ENCODE data around the gene POF1B. TPM values are rescaled to one million over a fixed set of nuclear protein-coding genes. Genes with fewer than 3 reads are reported as not detected.

Gene POF1B, protein sequence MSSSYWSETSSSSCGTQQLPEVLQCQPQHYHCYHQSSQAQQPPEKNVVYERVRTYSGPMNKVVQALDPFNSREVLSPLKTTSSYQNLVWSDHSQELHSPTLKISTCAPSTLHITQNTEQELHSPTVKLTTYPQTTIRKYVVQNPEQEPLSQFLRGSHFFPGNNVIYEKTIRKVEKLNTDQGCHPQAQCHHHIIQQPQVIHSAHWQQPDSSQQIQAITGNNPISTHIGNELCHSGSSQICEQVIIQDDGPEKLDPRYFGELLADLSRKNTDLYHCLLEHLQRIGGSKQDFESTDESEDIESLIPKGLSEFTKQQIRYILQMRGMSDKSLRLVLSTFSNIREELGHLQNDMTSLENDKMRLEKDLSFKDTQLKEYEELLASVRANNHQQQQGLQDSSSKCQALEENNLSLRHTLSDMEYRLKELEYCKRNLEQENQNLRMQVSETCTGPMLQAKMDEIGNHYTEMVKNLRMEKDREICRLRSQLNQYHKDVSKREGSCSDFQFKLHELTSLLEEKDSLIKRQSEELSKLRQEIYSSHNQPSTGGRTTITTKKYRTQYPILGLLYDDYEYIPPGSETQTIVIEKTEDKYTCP
- 1.1 and 2.3 TPM in 2 replicates for total RNA-seq

DNA sequence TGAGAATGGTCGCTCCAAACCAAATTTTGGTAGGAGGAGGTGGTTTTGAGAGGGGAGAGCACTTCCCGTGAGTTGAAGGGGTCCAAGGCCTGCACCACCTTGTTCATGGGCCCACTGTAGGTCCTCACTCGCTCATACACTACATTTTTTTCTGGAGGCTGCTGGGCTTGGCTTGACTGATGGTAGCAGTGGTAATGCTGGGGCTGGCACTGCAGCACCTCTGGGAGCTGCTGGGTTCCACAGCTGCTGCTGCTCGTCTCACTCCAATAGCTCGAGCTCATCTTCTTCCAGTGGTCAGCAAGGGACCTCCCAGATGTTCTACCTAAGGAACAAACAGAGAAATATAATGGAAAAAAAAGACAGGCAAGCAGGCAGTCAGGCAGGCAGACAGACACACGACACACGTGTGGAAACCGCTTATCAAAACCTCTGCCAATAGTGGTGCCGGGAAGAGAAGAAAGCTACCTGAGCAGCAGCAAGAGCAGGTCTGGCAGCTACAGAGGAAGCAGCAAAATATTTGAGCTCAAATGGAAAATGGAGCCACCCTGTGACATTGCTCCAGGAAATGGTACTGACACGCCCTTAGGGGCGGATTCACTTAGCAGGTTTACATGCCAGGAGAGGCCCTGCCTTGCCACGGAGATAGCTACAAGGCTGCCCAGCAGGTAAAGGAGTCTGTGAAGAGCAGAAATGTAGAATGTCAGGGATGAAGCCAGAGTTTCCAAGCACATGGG, at the start of gene POF1B:
TSS of gene POF1B (minus strand) at position 492 of the 734 bp plus-strand sequence. CDS start at position 281, 211 bp downstream.

DNA sequence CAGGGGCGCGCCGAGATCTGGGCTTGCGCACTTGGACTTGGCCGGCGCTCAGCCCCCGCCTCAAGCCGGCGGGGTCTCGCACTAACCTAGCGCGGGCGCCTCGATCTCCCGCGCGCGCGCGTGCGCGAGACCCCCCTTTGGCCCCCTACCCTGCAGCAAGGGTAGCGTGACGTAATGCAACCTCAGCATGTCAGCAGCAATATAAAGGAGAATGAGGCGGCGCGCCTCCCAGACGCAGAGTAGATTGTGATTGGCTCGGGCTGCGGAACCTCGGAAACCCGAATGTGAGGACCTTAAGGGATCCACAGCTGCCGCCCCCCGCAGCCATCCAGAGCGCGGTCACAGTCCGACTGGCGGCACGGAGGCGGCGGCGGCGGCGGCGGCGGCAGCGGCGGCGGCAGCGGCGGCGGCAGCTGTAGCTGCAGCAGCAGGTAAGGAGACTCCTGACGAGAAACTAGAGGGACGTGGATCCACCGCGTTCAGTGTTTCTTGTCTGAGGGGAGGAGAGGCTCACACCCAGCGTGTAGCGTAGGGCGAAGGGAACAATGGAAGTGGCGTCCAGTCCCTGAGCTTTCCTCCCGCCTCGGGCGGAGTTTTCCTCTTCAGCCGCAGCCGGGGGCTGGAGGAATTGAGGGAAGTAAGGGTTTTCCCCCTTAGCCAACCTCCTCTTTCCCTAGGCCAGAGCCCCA, 135.6 kb downstream of the POF1B start, which contains the start of the genes SATL1 and ZNF711:
TSS of gene SATL1 (minus strand) at position 19 of the 689 bp plus-strand sequence. CDS start 134,811 bp downstream, outside the sequence.
TSS of gene ZNF711 (plus strand) at position 231 of the 689 bp plus-strand sequence. CDS start 3,582 bp downstream, outside the sequence.

Other genes starting within 250 kb of the POF1B start
- gene SATL1, start 135.9 kb downstream of the POF1B start, total RNA-seq = not detected in 2 replicates
- 3.7 and 3.9 TPM in 2 replicates for gene ZNF711, start 135.7 kb downstream of the POF1B start, total RNA-seq